ENCODE data around the gene ECM2.
A peak's percentile ranks its signal among the peaks of the same experiment; 100 is the strongest.
"Not testable (repeated sequence)": the region's sequence is repeated elsewhere in the genome, so short reads cannot be mapped to it uniquely, and the experiment has no call there.

Gene ECM2

GRCh38 chr9:92535940-92536850 is at the start of gene ECM2:
Gene ECM2, minus strand, starts transcription at chr9:92535990. Its CDS starts 13,124 bp downstream, at chr9:92522866.
- TF ChIP-seq EZH2phosphoT487 (conservative IDR thresholded peaks at IDR 0.05; ENCODE audit: low read length) = no peak
- no peak for TF ChIP-seq CTCF (IDR thresholded peaks at IDR 0.05; ENCODE audit: insufficient read depth, low read length, poor library complexity, severe bottlenecking)
- Histone ChIP-seq H3K9me2 (replicated peaks; ENCODE audit: insufficient read depth, low read length) (no peaks in the 10 kb centered on the region), H3K27ac (ENCODE audit: low read depth, low read length) (no peak within 1 kb of the TSS), H3K4me3 (ENCODE audit: insufficient read depth, low read length, poor library complexity, severe bottlenecking) (no peak within 1 kb of the TSS), H2AFZ (ENCODE audit: low read depth, low read length, severe bottlenecking) (no peak within 1 kb of the TSS), H4K20me1 (ENCODE audit: low read depth, low read length) (no peaks in the 10 kb centered on the region), H3K36me3 (ENCODE audit: low read length) (no peaks in the 10 kb centered on the region), H3K4me2 (ENCODE audit: low read depth, low read length, poor library complexity, severe bottlenecking) (peak within 1 kb of the TSS; percentile 31), H3K79me2 (ENCODE audit: insufficient read depth, low read length) (no peaks in the 10 kb centered on the region), H3F3A (ENCODE audit: insufficient read depth) (no peaks in the 10 kb centered on the region; the same call in 1 of the 2 replicates), H3K9me3 (ENCODE audit: insufficient read depth, low read length) (no peaks in the 10 kb centered on the region), H3K27me3 (ENCODE audit: low read length) (no peaks in the 10 kb centered on the region), H3K9ac (ENCODE audit: low read length) (no peak within 1 kb of the TSS)

- Histone ChIP-seq H3K27me3 (ENCODE audit: low read length) (no peaks in the 10 kb centered on the region), H4K20me1 (ENCODE audit: low read depth, low read length) (no peaks in the 10 kb centered on the region), H3F3A (ENCODE audit: insufficient read depth) (no peaks in the 10 kb centered on the region), H3K9me3 (ENCODE audit: insufficient read depth, low read length) (no peaks in the 10 kb centered on the region), H3K9ac (ENCODE audit: low read length) (no peak overlapping the region), H3K27ac (ENCODE audit: low read depth, low read length) (no peak overlapping the region), H3K79me2 (ENCODE audit: insufficient read depth, low read length) (no peaks in the 10 kb centered on the region), H3K9me2 (replicated peaks; ENCODE audit: insufficient read depth, low read length) (no peaks in the 10 kb centered on the region), H3K4me2 (ENCODE audit: low read depth, low read length, poor library complexity, severe bottlenecking) (no peak overlapping the region), H3K36me3 (ENCODE audit: low read length) (no peaks in the 10 kb centered on the region), H3K4me3 (ENCODE audit: insufficient read depth, low read length, poor library complexity, severe bottlenecking) (no peak overlapping the region), H2AFZ (ENCODE audit: low read depth, low read length, severe bottlenecking) (no peak overlapping the region)
- TF ChIP-seq EZH2phosphoT487 (conservative IDR thresholded peaks at IDR 0.05; ENCODE audit: low read length) (no peak), CTCF (IDR thresholded peaks at IDR 0.05; ENCODE audit: insufficient read depth, low read length, poor library complexity, severe bottlenecking) (no peak)
These were observed 40.4 kb upstream of the ECM2 start for GRCh38 chr9:92576175-92576574.

- H3K9me2 ChIP-seq (replicated peaks; ENCODE audit: insufficient read depth, low read length); H3K79me2 ChIP-seq (ENCODE audit: insufficient read depth, low read length); H3K27me3 ChIP-seq (ENCODE audit: low read length); H3K9me3 ChIP-seq (ENCODE audit: insufficient read depth, low read length); H2AFZ ChIP-seq (ENCODE audit: low read depth, low read length, severe bottlenecking); H3K27ac ChIP-seq (ENCODE audit: low read depth, low read length); H3K9ac ChIP-seq (ENCODE audit: low read length); H3K4me2 ChIP-seq (ENCODE audit: low read depth, low read length, poor library complexity, severe bottlenecking); H3K36me3 ChIP-seq (ENCODE audit: low read length); H4K20me1 ChIP-seq (ENCODE audit: low read depth, low read length); H3K4me3 ChIP-seq (ENCODE audit: insufficient read depth, low read length, poor library complexity, severe bottlenecking); H3F3A ChIP-seq (ENCODE audit: insufficient read depth): not testable (repeated sequence)
These were observed 37.8 kb upstream of the ECM2 start for GRCh38 chr9:92573612-92574011.

GRCh38 chr9:92571871-92572270 is 36.1 kb upstream of the ECM2 start:
- H3K27ac ChIP-seq (ENCODE audit: low read depth, low read length); H3F3A ChIP-seq (ENCODE audit: insufficient read depth); H3K9me2 ChIP-seq (replicated peaks; ENCODE audit: insufficient read depth, low read length); H3K36me3 ChIP-seq (ENCODE audit: low read length); H3K9ac ChIP-seq (ENCODE audit: low read length); H4K20me1 ChIP-seq (ENCODE audit: low read depth, low read length); H3K27me3 ChIP-seq (ENCODE audit: low read length); H3K4me2 ChIP-seq (ENCODE audit: low read depth, low read length, poor library complexity, severe bottlenecking); H3K4me3 ChIP-seq (ENCODE audit: insufficient read depth, low read length, poor library complexity, severe bottlenecking); H3K79me2 ChIP-seq (ENCODE audit: insufficient read depth, low read length); H3K9me3 ChIP-seq (ENCODE audit: insufficient read depth, low read length); H2AFZ ChIP-seq (ENCODE audit: low read depth, low read length, severe bottlenecking): not testable (repeated sequence)

All from SU-DHL-6 (cell line).